ENCODE results near the gene ARAP1.

Gene ARAP1

GRCh38 chr11:72702577-72703241 is 49.5 kb downstream of the ARAP1 start:
- no peaks in the 10 kb centered on the region for H3K9me3 Mint-ChIP-seq
- H3K4me3 Mint-ChIP-seq = no peak overlapping the region
- peaks cover 86% of the 10 kb centered on the region for H3K36me3 Mint-ChIP-seq
- DNase-seq (ENCODE audit: low spot score in 2 of 2) = no peak
- H3K27ac Mint-ChIP-seq = peak overlapping the region; percentile 65
- H3K4me1 Mint-ChIP-seq = peaks cover 23% of the 10 kb centered on the region
- ATAC-seq = no peak

DNA sequence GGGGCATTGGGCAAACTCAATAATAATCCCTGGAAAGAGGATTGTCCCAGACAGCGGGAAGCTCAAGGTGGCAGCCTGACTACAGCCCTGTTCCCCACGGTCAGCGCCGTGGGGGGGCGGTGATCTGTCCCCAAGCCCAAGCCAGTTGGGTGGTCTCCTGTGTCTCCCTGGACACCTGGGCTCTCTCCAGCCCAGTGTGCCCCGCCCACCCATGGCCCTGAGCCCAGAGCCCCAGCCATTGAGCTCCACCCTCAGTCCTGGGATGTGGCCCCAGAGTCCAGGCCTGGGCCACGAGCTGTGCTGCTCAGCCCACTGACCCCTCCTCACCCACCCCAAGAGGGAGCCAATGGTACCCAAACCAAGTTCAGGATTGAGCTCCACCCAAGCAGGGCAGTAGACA is 50.1 kb downstream of the ARAP1 start:
- Mint-ChIP-seq H3K27ac (peak overlapping the region; percentile 65), H3K9me3 (no peaks in the 10 kb centered on the region), H3K36me3 (peaks cover 86% of the 10 kb centered on the region)

DNA sequence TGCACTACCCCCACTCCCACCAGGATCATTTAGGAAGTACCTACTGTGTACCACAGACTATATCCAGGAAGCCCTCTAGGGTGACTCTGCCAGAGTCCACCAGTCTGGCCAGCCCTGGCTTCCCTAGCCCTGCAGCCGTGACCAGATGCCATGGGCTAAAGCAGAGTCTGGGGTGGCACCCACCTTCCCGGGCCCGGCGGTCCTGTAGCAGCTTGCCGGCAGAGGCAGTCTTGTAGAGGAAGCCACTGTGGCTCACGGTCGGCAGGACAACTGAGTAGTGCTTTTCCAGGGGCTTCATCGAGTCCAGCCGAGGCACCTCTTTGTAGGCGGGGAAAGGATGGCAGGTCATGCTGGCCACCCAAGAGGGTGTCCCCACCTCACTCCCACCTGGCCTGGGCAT is 50.7 kb downstream of the ARAP1 start:
- Mint-ChIP-seq H3K4me1 (peaks cover 16% of the 10 kb centered on the region), H3K9me3 (no peaks in the 10 kb centered on the region), H3K4me3 (no peak overlapping the region), H3K27ac (peak overlapping the region; percentile 56), H3K36me3 (peaks cover 83% of the 10 kb centered on the region)
- DNase-seq (ENCODE audit: low spot score in 2 of 2) = no peak
- ATAC-seq = no peak

More for the DNA sequence above, 50.1 kb downstream of the ARAP1 start:
- Mint-ChIP-seq H3K4me1 (peaks cover 17% of the 10 kb centered on the region), H3K4me3 (no peak overlapping the region)
- ATAC-seq (no peak), DNase-seq (ENCODE audit: low spot score in 2 of 2) (no peak)

- no peak overlapping the region for H3K4me3 Mint-ChIP-seq
- peaks cover 22% of the 10 kb centered on the region for H3K4me1 Mint-ChIP-seq
- H3K27ac Mint-ChIP-seq = peak overlapping the region; percentile 63
These were observed 52.1 kb downstream of the ARAP1 start for GRCh38 chr11:72700146-72700545.

GRCh38 chr11:72697814-72698213 is 54.4 kb downstream of the ARAP1 start:
- Mint-ChIP-seq H3K4me1 (peaks cover 36% of the 10 kb centered on the region), H3K36me3 (peaks cover 94% of the 10 kb centered on the region), H3K27ac (peak overlapping the region; percentile 63), H3K4me3 (no peak overlapping the region), H3K9me3 (no peaks in the 10 kb centered on the region)
- no peak for DNase-seq (ENCODE audit: low spot score in 2 of 2)
- ATAC-seq = no peak

More at GRCh38 chr11:72700146-72700545, 52.1 kb downstream of the ARAP1 start:
- H3K9me3 Mint-ChIP-seq = no peaks in the 10 kb centered on the region
- ATAC-seq (no peak), DNase-seq (ENCODE audit: low spot score in 2 of 2) (no peak)
- H3K36me3 Mint-ChIP-seq = peaks cover 83% of the 10 kb centered on the region

- no peak for DNase-seq (ENCODE audit: low spot score in 2 of 2)
- Mint-ChIP-seq H3K9me3 (no peaks in the 10 kb centered on the region), H3K27ac (no peak overlapping the region), H3K4me1 (peaks cover 36% of the 10 kb centered on the region), H3K36me3 (peaks cover 94% of the 10 kb centered on the region), H3K4me3 (no peak overlapping the region)
- peak; percentile 34 for ATAC-seq
These were observed 55.1 kb downstream of the ARAP1 start for GRCh38 chr11:72696866-72697700.

DNA sequence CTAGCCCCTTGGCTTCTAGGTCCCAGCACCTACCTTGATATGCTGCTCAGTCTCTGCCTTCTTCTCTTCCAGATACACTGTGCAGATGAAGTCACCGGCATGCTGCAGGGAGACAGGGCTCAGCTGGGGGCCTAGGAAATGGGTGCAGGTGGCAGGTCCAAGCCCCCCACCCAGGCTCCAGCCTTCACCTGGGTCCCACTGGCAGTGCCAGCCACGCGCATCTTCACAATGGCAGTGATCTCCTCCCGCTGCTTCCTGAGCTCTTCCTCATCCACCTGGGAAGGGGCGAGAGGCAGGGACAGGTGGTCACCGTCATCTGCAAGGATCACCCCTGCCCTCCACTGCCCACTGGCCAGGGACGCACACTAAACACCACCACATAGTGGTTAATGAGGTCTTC is 56.9 kb downstream of the ARAP1 start:
- no peaks in the 10 kb centered on the region for H3K9me3 Mint-ChIP-seq
- ATAC-seq (no peak), DNase-seq (ENCODE audit: low spot score in 2 of 2) (no peak)
- H3K4me1 Mint-ChIP-seq = peaks cover 45% of the 10 kb centered on the region
- peaks cover 92% of the 10 kb centered on the region for H3K36me3 Mint-ChIP-seq
- peak overlapping the region; percentile 79 for H3K27ac Mint-ChIP-seq
- H3K4me3 Mint-ChIP-seq = no peak overlapping the region

DNA sequence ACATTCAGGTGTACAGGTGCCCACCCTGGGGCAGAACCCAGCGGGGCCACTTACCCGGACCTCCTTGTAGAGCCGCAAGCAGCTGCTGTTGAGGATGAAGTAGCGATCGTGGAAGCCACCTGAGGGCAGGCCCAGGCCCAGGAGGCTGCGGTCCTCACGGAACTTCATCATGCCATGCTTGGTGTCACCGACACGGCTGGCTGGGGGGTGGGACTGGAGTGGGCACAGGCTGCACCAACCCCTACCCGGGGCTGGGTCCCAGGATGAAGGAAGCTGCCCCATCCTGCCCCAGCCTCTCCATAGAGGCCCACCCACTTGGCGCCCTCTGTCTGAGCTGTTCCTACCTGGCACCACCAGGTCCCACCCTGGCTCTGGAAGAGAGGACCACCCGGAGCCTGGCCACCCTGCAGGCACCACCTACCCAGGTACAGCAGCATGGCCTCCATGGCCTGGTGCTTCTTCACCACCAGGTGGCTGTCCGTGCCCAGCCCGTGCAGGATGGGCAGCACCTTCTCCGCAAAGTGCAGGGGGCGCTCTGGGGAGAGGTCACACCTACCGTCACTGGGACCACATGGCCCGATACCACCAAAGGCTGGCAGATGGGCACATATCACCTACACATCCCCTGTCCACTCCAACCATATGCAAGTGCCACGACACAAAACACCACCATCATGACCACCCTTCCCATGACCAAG is 58.8 kb downstream of the ARAP1 start:
- H3K9me3 Mint-ChIP-seq = no peaks in the 10 kb centered on the region
- peaks cover 92% of the 10 kb centered on the region for H3K36me3 Mint-ChIP-seq
- H3K27ac Mint-ChIP-seq = peak overlapping the region; percentile 79
- H3K4me3 Mint-ChIP-seq = no peak overlapping the region
- ATAC-seq (no peak), DNase-seq (ENCODE audit: low spot score in 2 of 2) (no peak)
- H3K4me1 Mint-ChIP-seq = peaks cover 41% of the 10 kb centered on the region

- no peak overlapping the region for H3K4me3 Mint-ChIP-seq
- H3K27ac Mint-ChIP-seq = peak overlapping the region; percentile 67
- H3K4me1 Mint-ChIP-seq = peaks cover 46% of the 10 kb centered on the region
- H3K9me3 Mint-ChIP-seq = no peaks in the 10 kb centered on the region
- ATAC-seq (no peak), DNase-seq (ENCODE audit: low spot score in 2 of 2) (no peak)
- H3K36me3 Mint-ChIP-seq = peaks cover 92% of the 10 kb centered on the region
These were observed 59.5 kb downstream of the ARAP1 start for GRCh38 chr11:72692498-72693237.

DNA sequence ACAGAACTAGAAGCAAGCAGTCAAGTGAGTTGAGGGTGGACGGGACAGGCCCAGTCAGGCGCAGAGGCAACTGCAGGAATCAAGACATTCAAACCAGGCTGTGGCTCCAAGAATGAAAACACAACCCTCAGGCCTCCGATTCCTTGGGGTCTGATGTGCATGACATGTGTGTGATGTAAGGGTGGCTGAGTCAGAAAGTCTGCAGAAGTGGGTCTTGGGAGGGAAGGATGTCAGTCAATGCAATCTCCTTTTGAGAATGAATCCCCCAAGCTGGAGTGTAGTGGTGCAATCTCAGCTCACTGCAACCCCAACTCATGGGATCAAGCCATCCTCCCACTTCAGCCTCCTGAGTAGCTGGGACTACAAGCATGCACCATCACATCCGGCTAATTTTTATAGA is 62.0 kb downstream of the ARAP1 start:
- DNase-seq (ENCODE audit: low spot score in 2 of 2) (no peak), ATAC-seq (no peak)
- peaks cover 94% of the 10 kb centered on the region for H3K36me3 Mint-ChIP-seq
- H3K4me1 Mint-ChIP-seq = peaks cover 65% of the 10 kb centered on the region
- no peak overlapping the region for H3K4me3 Mint-ChIP-seq
- peak overlapping the region; percentile 60 for H3K27ac Mint-ChIP-seq
- no peaks in the 10 kb centered on the region for H3K9me3 Mint-ChIP-seq

- Mint-ChIP-seq H3K36me3 (peaks cover 92% of the 10 kb centered on the region), H3K9me3 (no peaks in the 10 kb centered on the region), H3K27ac (peak overlapping the region; percentile 85), H3K4me3 (no peak overlapping the region), H3K4me1 (peaks cover 65% of the 10 kb centered on the region)
- no peak for ATAC-seq
- DNase-seq (ENCODE audit: low spot score in 2 of 2) = no peak
These were observed 63.3 kb downstream of the ARAP1 start for GRCh38 chr11:72688929-72689328.

DNA sequence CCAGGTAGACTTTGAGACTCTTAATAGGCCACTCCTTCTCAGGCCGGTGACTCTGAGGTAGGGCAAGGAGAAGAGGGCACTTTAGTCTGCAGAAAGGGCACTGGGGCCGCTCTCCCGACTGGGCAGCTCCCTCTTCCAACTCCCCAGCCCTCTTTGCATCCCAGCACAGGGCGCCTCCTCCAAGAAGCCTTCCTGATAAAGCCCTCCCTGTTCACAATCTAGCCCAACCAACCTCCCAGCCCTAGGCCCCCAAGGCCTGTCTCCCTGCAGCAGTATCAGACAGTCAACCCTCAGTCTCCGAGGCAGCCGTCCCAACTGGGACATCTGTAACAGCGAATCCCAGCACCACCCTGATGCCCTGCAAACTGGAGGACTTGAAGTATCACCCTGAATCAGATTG is 63.7 kb downstream of the ARAP1 start:
- Mint-ChIP-seq H3K9me3 (no peaks in the 10 kb centered on the region), H3K4me3 (no peak overlapping the region), H3K36me3 (peaks cover 92% of the 10 kb centered on the region), H3K4me1 (peaks cover 68% of the 10 kb centered on the region), H3K27ac (peak overlapping the region; percentile 85)
- DNase-seq (ENCODE audit: low spot score in 2 of 2) (no peak), ATAC-seq (no peak)

DNA sequence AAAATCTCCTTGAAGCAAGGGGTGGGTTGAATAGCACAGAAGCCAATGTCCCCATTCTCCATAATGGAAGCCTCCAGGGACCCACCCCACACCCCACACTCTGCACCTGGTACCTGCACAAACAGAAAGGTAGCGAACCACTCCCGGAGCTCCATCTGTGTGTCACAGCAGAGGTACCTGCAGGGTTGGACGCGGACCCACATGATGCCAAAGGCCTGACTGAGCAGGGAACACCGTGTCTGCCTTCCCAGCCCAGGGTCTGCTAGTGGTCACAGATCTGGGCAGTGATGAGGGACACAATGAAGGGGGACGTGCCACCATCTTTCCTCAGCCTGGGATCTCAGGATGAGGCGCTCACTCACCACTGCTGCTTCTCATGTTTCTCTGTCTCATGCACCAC is 64.9 kb downstream of the ARAP1 start:
- DNase-seq (ENCODE audit: low spot score in 2 of 2) (no peak), ATAC-seq (no peak)
- peaks cover 71% of the 10 kb centered on the region for H3K4me1 Mint-ChIP-seq
- H3K4me3 Mint-ChIP-seq = peak overlapping the region; percentile 13
- no peaks in the 10 kb centered on the region for H3K9me3 Mint-ChIP-seq
- H3K36me3 Mint-ChIP-seq = peaks cover 95% of the 10 kb centered on the region
- peak overlapping the region; percentile 85 for H3K27ac Mint-ChIP-seq

DNA sequence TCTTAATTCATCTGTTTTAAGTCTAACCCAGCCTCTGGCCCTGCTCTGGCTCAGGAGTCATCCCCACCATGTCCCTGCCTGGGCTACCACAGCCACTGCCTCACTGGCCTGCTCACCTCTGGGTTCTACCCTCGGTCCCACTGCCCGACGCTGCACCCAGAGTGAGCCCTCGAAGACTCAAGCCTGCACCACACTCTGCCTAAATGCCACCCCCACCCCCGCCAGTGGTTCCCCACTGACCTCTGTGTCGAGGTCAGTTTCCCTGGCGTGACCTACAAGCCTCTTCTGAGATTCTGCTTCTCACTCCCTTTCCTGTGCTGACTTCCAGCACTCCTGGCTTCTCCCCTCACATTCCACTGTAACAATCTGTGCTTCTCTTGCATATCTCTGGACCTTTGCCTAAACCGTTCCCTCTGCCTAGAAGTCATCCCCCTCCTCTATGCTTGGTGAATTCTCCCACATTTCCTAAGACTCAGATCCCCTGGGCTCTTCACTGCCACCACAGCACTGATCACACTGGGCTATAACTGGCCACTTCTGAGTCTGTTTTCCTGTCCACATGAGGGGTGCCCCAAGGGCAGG is 65.5 kb downstream of the ARAP1 start:
- no peak for DNase-seq (ENCODE audit: low spot score in 2 of 2)
- H3K4me1 Mint-ChIP-seq = peaks cover 77% of the 10 kb centered on the region
- H3K36me3 Mint-ChIP-seq = peaks cover 94% of the 10 kb centered on the region
- peak; percentile 4 for ATAC-seq
- peak overlapping the region; percentile 85 for H3K27ac Mint-ChIP-seq
- H3K9me3 Mint-ChIP-seq = no peaks in the 10 kb centered on the region
- H3K4me3 Mint-ChIP-seq = peak overlapping the region; percentile 13
